HK-2 (cell line): ENCODE results near the gene NELL2.

Experiments used
- DNase-seq: peaks from one replicate; pipeline ENCODE4 v3.0.0-alpha.2; 2018; ENCODE audit not compliant: unreplicated experiment

Gene NELL2

DNA sequence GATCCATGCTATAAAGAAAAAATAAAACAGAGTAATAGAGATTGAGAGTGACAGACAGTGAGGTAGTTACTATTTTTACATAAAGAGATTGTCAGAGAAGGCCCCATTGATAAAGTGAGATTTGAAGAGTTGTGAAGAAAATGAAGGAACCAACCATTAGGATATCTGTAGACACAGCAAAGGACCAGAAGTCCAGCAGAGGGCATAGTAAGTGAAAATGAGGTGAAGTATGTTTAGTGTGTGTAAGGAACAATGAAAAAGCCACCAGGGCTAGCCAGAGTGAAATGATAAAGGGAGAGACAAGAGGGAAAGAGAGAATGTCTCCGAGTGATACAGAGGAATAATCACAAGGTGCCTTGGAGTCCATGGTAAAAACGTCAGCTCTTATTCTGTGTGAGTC lies 411.0 kb downstream of the NELL2 start:
- no peak for DNase-seq

DNA sequence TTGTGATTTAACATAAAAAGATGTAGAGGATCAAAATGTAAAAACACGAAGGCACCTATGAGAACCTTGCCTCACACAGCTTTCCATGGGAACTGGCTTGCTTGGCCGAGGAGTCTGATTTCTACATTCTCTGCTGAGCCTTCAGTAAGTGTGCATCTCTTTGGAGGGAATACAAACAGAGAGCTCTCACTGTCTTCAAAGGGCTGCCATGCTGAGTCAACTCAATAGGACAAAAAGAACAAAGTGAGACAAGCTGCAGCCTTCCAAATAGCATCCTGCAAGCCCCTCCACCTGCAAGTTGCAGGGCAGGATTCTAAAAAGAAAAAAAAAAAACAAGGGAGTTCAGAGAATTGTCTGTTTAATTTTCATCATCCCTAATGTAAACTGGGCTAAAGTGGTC lies 411.9 kb downstream of the NELL2 start:
- no peak for DNase-seq

GRCh38 chr12:44462729-44463128 lies 413.4 kb downstream of the NELL2 start:
- no peak for DNase-seq

DNA sequence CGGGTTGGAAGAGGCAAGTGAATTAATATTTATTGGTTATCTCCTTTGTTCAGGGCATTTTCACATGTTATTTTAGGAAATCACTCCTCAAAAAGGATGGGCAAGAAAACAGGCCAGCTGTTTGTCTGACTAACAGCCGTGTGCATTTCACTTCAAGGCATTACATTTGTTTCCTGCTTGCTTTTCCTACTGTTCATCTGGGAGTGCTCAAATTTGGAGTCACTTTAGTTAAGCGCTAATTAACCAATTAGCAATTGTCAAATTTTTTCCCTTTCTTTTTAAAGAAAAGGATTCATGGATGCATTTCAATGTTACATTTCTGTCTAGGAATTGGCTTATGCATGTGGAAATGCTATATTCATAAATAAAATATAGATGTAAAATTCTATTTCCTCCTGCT lies 415.9 kb downstream of the NELL2 start:
- no peak for DNase-seq

- no peak for DNase-seq
These were observed 416.5 kb downstream of the NELL2 start for GRCh38 chr12:44459569-44459968.
